ENCODE data around the gene RHEX.

RHEX gene

GRCh38 chr1:206110161-206110560 lies 57.2 kb downstream of the RHEX start:
- DNase-seq (ENCODE audit: low read depth), result no peak
- no peak for TF ChIP-seq CTCF (conservative IDR thresholded peaks at IDR 0.05; ENCODE audit: control insufficient read depth, insufficient read depth, low read depth, low read length)
- H3K4me3 ChIP-seq (ENCODE audit: control insufficient read depth, low read depth, low read length), result no peak overlapping the region

GRCh38 chr1:206110820-206111219 lies 57.8 kb downstream of the RHEX start:
- no peak overlapping the region for H3K4me3 ChIP-seq (ENCODE audit: control insufficient read depth, low read depth, low read length)
- no peak for DNase-seq (ENCODE audit: low read depth)
- TF ChIP-seq CTCF (conservative IDR thresholded peaks at IDR 0.05; ENCODE audit: control insufficient read depth, insufficient read depth, low read depth, low read length), result no peak

GRCh38 chr1:206111271-206111927 lies 58.4 kb downstream of the RHEX start:
- no peak overlapping the region for H3K4me3 ChIP-seq (ENCODE audit: control insufficient read depth, low read depth, low read length)
- peak; percentile 31 for DNase-seq (ENCODE audit: low read depth)
- TF ChIP-seq CTCF (conservative IDR thresholded peaks at IDR 0.05; ENCODE audit: control insufficient read depth, insufficient read depth, low read depth, low read length), result no peak

- no peak for DNase-seq (ENCODE audit: low read depth)
- TF ChIP-seq CTCF (conservative IDR thresholded peaks at IDR 0.05; ENCODE audit: control insufficient read depth, insufficient read depth, low read depth, low read length), result no peak
- no peak overlapping the region for H3K4me3 ChIP-seq (ENCODE audit: control insufficient read depth, low read depth, low read length)
These were observed 59.8 kb downstream of the RHEX start for GRCh38 chr1:206112600-206113301.

- no peak overlapping the region for H3K4me3 ChIP-seq (ENCODE audit: control insufficient read depth, low read depth, low read length)
- no peak for DNase-seq (ENCODE audit: low read depth)
- TF ChIP-seq CTCF (conservative IDR thresholded peaks at IDR 0.05; ENCODE audit: control insufficient read depth, insufficient read depth, low read depth, low read length), result no peak
These were observed 62.0 kb downstream of the RHEX start for GRCh38 chr1:206114692-206115640.

GRCh38 chr1:206115791-206116190 lies 62.8 kb downstream of the RHEX start:
- DNase-seq (ENCODE audit: low read depth), result no peak
- H3K4me3 ChIP-seq (ENCODE audit: control insufficient read depth, low read depth, low read length), result no peak overlapping the region
- no peak for TF ChIP-seq CTCF (conservative IDR thresholded peaks at IDR 0.05; ENCODE audit: control insufficient read depth, insufficient read depth, low read depth, low read length)

Data from fibroblast of mammary gland (primary cell).